T-helper 22 cell (primary cell): ENCODE results near the gene PDLIM5.
"Not testable (repeated sequence)": the region's sequence is repeated elsewhere in the genome, so short reads cannot be mapped to it uniquely, and the experiment has no call there.

ENCODE experiments used
- DNase-seq: peaks from one replicate; pipeline ENCODE4 v3.0.0-alpha.2; 2020; ENCODE audit warnings: low read depth

Gene PDLIM5, protein sequence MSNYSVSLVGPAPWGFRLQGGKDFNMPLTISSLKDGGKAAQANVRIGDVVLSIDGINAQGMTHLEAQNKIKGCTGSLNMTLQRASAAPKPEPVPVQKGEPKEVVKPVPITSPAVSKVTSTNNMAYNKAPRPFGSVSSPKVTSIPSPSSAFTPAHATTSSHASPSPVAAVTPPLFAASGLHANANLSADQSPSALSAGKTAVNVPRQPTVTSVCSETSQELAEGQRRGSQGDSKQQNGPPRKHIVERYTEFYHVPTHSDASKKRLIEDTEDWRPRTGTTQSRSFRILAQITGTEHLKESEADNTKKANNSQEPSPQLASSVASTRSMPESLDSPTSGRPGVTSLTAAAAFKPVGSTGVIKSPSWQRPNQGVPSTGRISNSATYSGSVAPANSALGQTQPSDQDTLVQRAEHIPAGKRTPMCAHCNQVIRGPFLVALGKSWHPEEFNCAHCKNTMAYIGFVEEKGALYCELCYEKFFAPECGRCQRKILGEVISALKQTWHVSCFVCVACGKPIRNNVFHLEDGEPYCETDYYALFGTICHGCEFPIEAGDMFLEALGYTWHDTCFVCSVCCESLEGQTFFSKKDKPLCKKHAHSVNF

DNA sequence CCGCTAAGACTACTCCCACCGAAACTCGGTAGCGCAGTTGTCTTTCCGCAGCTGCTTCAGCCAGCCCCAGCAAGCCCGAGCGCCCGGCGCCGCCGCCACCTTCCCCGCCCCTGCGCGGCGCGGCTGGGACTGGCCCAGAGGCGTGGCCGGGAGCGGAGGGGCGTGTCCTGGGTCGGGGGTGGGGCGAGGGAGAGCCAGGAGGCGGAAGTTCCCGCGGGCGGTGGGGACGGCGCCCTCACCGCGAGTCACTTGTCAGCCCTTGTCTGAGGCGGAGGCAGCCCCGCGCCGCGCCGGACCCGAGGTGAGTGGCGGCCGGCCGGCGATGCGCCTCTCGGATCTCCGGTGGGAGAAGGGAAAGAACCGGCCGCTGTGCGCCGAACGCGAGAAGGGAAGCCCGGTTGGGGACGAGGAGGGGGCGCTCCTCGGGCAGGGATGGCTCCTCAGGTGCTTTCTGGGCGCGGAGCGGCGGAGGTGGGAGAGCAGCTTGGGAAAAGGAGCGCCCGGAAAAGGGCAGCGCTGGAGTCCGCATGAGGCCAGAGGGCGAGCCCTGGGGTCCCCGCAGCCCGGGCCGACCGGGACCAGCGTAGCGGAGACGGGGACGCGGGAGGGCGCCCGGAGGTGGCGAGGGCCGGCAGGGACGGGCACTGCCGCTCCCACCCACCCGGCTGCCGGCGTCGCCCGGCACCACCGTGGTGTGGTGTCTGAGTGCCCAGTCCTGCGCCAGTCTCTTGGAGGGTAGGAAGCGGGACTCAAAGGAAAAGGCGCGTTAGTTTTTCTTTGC, at the start of gene PDLIM5:
Gene PDLIM5 (plus strand): TSS at position 248 of the 781 bp plus-strand sequence. CDS start 3,347 bp downstream, outside the sequence.
- peak; percentile 80 for DNase-seq

DNA sequence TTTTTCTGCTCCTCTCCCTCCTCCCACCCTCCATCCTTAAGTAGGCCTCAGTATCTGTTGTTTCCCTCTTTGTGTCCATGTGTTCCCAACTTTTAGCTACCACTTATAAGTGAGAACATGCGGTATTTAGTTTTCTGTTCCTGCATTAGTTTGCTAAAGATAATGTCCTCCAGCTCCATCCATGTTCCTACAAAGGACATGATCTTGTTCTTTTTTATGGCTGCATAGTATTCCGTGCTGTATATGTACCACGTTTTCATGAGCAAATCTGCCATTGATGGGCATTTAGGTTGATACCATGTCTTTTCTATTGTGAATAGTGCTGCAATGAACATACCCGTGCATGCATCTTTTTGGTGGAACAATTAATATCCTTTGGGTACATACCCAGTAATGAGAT, 49.3 kb upstream of the PDLIM5 start:
- not testable (repeated sequence) for DNase-seq

DNA sequence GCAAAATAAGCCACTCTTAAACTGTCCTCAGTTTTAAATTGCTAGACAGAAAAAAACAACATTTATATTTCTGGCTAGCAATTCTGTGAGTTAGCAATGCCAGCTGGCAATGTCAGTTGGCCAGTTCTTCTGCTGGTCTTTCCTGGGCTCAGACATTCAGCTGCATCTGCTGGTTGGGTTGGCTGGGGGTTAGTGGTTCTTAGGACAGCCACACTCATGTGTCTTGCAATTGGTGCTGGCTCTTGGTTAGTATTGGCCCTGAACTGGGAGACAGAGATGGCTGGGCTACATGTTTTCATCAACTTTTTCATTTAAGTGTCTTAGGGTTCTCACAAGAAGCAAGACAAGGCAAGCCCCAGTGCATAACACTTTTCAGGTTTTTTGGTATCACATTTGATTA, 48.0 kb upstream of the PDLIM5 start:
- no peak for DNase-seq

DNA sequence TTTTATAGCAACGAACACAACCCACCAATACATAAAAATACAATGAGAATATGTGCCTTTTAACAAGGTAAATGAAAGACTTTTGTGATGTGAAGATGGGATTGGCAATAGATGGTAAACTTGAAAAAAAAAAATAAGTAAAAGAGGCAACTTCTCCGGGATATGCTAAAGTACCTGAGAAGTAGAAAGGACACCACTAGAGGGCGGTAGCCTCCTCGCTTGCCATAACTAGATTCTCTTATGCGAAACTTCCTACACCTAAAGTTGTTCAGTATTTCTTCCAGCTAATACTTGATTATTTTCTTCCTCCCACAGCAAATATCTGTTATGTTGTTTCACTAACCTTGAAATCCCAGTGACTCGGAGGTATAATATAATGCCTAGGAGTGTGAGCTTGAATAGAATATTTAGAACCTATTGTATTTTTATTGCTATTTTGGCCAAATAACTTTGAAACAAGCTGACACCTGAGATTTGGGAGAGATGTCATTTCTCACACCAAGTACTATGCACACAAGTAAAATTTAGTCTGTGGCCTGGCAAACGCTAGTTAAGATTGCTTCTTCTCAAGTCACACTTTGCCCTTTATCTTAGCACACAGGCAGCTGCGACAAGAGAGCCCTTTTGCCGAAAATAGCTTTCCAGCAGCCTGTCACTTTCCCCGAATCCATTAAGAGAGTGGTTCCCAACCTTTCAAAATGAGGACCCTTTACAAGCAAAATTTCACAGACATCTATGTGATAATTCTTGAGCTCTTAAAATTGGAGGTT, 44.9 kb upstream of the PDLIM5 start:
- DNase-seq = peak; percentile 8

DNA sequence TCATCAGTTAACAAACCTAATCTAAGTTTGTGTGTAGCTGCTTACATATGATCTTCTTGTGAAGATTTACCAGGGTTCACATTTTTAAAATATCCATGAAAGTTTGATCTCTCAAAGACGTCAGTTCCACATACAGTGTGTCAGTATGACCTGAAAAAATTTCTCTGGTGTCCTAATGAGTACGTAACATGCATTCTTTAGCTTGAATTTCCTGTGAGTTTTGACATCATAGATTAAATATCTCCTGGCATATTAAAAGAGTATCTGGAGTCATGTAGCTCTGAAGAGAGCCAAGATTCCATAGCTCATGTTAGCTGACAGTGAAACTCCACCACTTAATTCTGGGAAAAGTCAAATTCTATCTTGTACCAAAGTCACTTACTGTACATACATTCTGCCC, 43.9 kb upstream of the PDLIM5 start:
- DNase-seq = no peak

DNA sequence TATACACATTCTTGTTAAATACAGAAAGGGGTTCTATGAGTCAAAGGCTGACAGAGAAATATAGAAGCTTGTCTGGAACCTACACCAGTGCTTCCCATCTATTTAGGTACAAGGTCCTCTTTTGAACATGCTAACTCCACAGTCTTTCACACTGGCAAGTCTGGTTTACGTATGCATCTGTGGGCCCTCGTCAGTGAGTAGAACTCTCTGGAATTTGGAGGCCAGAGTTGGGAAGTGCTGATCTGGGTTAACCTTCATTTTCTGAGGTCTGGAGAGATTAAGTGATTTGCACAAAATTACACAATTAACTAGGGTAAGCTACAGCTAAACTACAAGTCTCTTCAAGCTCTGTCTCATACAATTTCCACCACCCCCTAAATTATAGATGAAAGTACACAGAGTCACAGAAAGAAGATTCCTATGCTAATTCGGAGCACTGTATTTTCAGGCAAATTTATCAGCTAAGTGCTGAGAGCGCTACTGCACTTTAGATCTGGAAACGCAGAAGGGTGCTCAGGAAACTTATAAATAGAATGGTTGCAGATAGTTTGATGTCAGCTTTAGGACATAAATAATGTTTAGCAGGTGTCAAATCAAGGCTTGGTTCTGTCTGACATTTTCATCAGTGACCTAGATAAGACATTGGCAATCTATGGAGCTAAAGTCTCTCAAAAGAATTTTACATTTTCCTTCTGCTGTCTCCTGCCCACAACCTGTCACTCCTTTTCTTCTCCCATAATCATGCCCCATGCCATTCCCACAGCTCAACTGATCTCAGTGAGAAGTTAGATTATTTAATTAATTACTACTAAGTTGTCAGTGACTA, 43.0 kb upstream of the PDLIM5 start:
- no peak for DNase-seq

DNA sequence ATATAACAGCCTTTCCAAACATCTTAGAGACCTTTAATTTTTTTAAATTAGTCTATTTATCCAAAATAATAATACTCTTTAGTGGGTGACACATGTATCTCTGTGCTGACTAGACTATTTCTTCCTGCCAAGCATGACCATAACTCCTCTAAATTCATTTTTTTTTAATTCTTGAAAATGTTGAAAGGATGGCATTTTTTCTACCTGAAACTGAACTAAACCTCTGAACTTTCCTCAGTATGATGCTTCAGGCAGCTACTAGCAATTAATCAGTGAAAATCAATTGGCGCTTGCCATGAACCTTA, 42.4 kb upstream of the PDLIM5 start:
- DNase-seq = no peak

DNA sequence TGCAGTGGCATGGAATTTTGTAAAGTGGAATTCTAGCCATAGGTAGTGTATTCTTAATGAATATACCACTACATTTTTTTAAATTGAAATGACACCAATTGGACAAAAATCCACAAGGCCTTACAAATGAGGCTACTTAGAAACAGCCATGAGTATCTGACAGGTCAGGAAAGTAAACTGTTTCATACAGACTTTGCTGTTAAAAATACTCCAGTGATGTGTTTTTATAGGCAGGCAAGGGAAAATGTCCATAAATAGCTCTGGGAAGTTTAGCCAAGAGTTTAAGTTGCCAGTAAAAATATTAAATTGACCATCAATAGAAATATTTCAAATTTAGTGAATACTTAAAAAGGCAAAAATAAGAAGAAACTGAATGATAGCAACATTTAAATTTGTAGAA, 41.8 kb upstream of the PDLIM5 start:
- DNase-seq = no peak

DNA sequence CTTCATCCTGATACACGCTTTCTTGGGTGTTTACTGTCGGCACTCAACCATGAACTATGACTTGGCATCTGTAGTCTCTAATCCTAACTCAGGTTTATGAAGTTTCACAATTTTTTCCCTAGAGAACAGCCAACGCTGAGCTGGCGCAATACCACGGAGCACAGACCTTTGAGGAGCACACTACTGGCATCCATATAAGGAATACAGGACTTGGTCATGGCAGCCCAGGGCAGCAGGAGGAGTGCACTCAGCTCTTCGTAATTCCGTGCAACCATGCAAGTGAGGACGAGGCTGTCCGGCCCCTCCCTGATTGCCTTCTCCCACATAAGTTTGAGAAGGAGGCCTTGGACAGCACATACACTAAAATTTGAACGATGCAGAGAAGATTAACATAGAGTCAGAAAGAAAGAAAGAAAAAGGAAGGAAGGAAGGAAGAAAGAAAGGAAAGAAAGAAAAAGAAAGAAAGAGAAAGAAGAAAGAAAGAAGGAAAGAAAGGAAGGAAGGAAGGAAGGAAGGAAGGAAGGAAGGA, 41.0 kb upstream of the PDLIM5 start:
- DNase-seq = no peak

DNA sequence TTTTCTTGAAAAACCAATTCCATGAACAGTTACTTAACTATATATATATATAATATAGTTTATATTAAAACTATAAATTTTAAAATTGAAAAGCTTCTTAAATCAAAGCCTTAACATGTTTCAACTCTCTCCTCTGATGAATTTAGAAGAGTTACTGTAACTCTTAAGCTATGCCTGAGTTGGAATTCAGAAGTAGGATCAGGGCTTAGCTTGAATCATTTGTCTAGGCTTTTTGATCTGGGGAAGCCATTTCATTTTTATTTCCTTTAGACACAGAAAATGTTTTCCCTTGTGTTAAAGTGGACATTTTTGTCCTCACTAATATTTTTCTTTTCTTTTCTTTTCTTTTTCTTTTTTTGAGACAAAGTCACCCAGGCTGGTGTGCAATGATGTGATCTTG, 40.4 kb upstream of the PDLIM5 start:
- no peak for DNase-seq

DNA sequence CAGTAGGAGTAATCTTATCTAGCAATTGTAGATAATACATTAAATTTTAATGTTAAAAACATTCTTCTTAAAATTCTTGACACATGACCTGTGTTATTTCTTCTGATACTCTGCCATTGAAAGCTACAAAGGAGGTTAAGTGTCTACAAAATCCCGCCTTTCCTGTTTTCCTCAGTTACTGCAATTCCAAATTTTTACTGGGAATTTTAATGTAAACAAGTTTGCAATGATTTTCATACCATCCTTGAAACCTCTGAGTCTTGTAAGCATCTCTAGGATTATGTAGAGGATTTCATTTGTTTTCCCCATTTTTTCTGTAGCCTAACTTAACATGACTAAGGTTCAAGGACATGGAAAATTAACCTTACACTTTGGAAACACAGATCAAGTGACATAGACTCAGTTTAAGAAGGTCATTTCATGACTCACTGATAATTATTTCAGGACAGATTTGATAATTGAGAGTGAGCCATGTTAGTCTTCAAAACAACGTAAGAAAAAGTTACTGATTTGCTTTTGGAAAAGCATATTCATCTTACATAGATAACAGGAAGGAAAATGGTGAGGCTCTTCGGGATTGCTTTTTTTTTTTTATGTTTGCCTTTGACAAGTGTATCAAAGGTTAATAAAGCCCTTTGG, 39.6 kb upstream of the PDLIM5 start:
- DNase-seq = no peak

DNA sequence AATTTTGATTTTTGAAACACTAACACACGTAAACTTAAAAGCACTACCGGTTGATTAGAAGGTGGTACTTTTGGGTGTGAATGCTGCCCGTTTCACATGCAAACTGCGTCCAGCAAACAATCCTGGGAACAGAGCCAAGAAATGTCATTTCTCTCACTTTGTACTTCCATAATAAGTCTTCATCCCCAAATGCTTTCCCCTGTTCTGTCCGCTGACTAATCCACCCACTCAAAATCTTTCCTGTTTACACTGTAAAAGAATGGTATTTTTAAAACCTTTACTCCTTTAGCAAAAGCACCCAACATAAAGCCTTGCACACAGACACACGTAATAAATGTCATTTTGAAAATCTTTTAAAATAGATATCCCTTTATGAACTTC, 39.1 kb upstream of the PDLIM5 start:
- DNase-seq = no peak

DNA sequence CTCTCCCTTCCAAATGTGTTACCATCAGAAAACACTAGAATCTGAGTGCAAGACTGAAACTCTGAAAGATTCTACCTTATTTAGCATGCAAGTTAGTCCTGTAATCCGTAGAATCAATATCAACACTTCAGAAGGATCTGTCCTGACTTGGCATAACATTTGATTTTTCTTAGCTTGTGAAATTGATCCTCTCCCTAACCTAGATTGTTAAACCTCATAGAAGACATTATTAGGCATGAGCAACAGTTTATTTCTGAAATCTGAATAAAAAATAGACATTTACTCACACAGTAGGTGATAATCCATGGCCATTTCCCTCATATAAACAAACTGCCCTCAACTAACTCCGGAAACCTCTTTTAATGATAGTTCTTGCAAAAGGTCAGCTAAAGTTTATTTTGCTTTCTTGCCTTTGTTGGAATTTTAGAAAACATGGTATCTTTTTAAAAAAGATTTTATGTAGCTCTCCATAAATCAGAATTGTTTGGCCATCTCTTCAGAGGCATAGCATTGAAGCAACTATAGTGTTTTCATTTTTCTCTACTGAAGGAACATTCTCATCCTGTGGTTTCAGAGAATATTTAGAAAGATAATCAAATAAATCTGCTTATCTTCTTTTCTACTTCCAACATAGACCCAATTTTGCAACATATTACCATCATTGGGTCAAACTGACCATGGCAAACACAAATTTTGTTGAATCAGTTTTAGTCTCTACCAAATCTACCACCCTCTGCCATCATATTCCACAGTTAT, 38.5 kb upstream of the PDLIM5 start:
- no peak for DNase-seq

DNA sequence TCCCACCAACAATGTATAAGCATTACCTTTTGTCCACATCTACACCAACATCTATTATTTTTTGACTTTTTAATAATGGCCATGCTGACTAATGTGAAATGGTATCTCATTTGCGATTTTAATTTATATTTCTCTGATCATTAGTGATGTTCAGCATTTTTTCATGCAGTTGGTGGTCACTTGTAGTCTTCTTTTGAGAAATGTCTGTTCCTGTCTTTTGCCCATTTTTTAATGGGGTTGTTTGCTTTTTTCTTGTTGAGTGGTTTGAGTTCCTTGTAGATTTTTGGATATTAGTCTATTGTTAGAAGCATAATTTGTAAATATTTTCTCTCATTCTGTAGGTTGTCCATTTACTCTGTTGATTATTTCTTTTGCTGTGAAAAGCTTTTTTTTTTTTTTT, 36.8 kb upstream of the PDLIM5 start:
- no peak for DNase-seq

DNA sequence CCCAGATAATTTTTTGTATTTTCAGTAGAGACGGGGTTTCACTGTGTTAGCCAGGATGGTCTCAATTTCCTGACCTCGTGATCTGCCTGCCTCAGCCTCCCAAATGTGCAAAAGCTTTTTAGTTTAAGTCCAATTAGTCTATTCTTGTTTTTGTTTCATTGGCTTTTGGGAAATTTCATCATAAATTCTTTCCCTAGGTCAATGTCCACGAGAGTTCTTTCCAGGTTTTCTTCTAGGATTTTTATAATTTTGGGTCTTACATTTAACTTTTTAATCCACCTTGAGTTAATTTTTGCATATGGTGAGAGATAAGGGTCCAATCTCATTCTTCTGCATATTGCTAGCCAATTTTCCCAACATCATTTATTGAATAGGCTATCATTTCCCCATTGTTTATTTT, 36.3 kb upstream of the PDLIM5 start:
- no peak for DNase-seq

DNA sequence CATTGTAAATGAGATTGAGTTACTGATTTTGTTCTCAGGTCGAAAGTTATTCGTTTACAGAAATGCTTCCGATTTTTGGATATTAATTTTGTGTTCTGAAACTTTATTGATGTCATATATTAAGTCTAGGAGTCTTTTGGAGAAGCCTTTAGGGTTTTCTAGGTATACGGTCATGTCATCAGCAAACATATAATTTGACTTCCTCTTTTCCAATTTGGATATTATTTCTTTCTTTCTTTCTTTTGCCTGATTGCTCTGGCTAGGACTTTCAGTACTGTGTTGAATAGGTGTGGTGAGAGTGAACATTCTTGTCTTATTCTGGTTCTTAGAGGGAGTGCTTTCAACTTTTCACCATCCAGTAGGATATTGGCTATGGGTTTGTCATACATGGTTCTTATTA, 35.4 kb upstream of the PDLIM5 start:
- no peak for DNase-seq

DNA sequence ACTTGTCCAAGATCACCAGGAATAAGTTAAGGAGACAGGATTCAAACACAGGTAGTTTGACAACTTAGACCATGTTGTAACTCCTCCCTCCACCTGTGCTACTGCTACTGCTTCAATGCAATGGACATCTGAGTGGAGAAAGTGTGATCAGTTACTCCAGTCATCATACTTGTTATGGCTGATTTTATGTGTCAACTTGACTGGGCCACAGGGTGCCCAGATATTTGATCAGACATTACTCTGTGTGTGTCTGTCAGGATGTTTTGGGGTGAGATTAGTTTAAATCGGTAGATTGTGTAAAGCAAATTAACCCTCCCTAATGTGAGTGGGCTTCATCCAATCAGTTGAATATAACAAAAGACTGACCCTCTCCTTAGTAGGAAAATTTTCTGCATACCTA, 34.8 kb upstream of the PDLIM5 start:
- DNase-seq = no peak

DNA sequence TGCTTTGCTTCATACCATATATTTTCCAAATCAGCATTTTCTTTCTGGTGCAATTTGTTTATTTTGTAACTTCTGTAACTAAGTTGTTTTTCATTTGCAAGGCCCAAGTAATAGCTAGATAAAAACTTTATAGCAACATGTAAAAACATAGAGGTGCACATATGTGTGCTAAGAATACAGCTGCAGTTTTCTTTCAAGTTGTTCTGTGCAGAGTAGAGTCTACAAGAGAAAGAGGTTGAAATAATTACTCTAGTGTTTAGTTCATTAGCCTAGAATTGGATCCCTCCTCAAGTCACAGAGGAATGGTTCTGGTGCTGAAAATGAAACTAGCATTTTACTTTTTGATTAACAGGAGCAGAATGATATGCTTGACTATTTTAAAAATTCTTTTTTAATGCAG, 32.2 kb upstream of the PDLIM5 start:
- DNase-seq = no peak

DNA sequence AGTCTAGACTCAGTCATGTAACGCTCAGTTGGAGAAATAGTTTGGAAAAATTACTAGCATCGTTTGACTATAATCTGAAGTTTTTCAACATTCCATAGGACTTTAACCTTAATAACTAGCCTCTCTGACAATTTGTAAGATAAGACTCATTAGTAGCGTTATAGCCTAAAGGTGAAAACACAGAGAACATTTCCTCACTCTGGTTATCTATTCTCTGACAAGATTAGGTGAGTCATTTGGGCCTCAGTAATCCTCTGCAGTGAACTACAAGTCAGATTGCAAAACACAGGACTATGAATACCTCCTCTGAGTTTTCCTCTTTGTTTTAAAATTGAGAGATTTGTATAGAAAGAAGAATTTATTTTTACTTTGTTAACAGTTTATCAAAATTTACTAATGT, 31.8 kb upstream of the PDLIM5 start:
- no peak for DNase-seq

DNA sequence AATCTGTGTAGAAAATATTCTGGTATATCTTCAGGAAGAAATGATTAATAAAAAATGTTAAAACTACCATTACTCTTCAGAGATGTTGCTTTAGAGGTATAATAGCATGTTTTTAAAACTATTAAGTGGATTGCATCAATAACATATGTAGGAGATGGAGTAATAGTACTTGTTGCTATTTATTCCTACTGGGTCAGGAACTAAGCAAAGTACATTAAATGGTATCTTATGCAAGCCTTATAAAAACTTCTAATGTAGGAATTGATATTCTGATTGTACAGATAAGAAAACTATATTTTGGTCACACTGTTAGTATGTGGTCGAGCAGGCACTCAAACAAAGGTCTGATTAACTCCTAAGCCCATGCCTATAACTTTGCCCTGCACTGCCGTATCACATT, 31.4 kb upstream of the PDLIM5 start:
- DNase-seq = no peak
